Epithelial cell of esophagus (primary cell): Measurements from ENCODE around the gene GC.
"Not testable (repeated sequence)": the region's sequence is repeated elsewhere in the genome, so short reads cannot be mapped to it uniquely, and the experiment has no call there.

Experiments
- DNase-seq: peaks from one replicate; pipeline ENCODE4 v3.0.0; 2010; ENCODE audit warnings: low read depth
- H3K4me3 ChIP-seq: 2 replicates; pipeline ENCODE4 v1.5.1; 2011; ENCODE audit warnings: mild to moderate bottlenecking, low read length, control low read depth
- CTCF ChIP-seq: IDR thresholded peaks from 2 replicates; pipeline ENCODE4 v1.5.1; 2011; ENCODE audit warnings: low read depth, mild to moderate bottlenecking, low read length, control low read depth, inconsistent platforms; ENCODE audit not compliant: insufficient read depth; ENCODE audit errors: missing control alignments

GC gene

GRCh38 chr4:71765821-71766383, 18.0 kb downstream of the GC start:
- no peak for TF ChIP-seq CTCF
- peak; percentile 20 for DNase-seq
- no peak overlapping the region for H3K4me3 ChIP-seq

- no peak for DNase-seq
- no peak for TF ChIP-seq CTCF
Measured at GRCh38 chr4:71765350-71765749, 18.5 kb downstream of the GC start.

GRCh38 chr4:71752383-71753042, 31.4 kb downstream of the GC start:
- no peak overlapping the region for H3K4me3 ChIP-seq
- DNase-seq: peak; percentile 7
- TF ChIP-seq CTCF: no peak

More at GRCh38 chr4:71765350-71765749, 18.5 kb downstream of the GC start:
- no peak overlapping the region for H3K4me3 ChIP-seq

GRCh38 chr4:71749008-71749594, 34.8 kb downstream of the GC start:
- no peak for TF ChIP-seq CTCF
- no peak for DNase-seq
- H3K4me3 ChIP-seq: no peak overlapping the region

GRCh38 chr4:71746379-71746778, 37.5 kb downstream of the GC start:
- DNase-seq: peak; percentile 27
- H3K4me3 ChIP-seq: no peak overlapping the region
- no peak for TF ChIP-seq CTCF

GRCh38 chr4:71738782-71739181, 45.1 kb downstream of the GC start:
- H3K4me3 ChIP-seq, DNase-seq: not testable (repeated sequence)

GRCh38 chr4:71732706-71733105, 51.2 kb downstream of the GC start:
- H3K4me3 ChIP-seq: no peak overlapping the region
- peak; percentile 49 for TF ChIP-seq CTCF
- peak; percentile 51 for DNase-seq
